ENCODE results near the gene PLEKHA5. TPM values are rescaled to one million over a fixed set of nuclear protein-coding genes. Genes with fewer than 3 reads are reported as not detected.
"Not testable (repeated sequence)": the region's sequence is repeated elsewhere in the genome, so short reads cannot be mapped to it uniquely, and the experiment has no call there.

PLEKHA5 gene
- total RNA-seq, 2 donors from 2014 or later = 31.0 to 32.7 TPM

DNA sequence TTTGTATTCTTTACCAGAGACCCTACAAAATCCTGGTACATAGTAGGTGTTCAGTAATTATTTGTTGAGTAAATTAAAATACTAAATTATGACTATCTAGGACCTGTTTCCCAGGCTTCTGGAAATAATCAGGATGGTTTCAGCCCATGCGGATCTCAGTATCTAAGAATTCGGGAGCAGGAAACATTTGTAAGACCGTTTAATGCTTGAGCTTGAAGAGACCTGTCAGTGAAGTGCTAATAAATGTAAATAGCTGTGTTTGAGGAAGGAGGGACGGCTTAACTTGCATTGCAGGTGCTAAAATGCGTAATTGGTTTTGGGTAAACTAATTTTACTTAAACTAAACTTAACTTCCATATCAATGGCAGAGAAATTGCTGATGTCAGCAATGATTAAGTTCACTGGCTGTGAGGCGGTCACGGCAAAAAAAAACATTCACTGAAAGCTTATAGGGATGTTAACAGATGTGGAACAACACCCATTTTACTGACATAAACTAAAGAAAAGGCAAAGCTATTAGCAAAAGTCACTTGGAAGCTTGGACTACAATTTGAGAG lies 281.2 kb downstream of the PLEKHA5 start:
- H3K9ac ChIP-seq (ENCODE audit: low read depth in 2 of 2, low read length in 2 of 2) = no peak overlapping the region
- intact Hi-C loops (cut with DNase I) = no loop called here
- DNase-seq = no peak
- no peaks in the 10 kb centered on the region for H3K9me3 ChIP-seq
- no peaks in the 10 kb centered on the region for H3K36me3 ChIP-seq
- H3K27ac ChIP-seq = no peak overlapping the region
- TF ChIP-seq, protein P1, sequence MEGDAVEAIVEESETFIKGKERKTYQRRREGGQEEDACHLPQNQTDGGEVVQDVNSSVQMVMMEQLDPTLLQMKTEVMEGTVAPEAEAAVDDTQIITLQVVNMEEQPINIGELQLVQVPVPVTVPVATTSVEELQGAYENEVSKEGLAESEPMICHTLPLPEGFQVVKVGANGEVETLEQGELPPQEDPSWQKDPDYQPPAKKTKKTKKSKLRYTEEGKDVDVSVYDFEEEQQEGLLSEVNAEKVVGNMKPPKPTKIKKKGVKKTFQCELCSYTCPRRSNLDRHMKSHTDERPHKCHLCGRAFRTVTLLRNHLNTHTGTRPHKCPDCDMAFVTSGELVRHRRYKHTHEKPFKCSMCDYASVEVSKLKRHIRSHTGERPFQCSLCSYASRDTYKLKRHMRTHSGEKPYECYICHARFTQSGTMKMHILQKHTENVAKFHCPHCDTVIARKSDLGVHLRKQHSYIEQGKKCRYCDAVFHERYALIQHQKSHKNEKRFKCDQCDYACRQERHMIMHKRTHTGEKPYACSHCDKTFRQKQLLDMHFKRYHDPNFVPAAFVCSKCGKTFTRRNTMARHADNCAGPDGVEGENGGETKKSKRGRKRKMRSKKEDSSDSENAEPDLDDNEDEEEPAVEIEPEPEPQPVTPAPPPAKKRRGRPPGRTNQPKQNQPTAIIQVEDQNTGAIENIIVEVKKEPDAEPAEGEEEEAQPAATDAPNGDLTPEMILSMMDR (IDR thresholded peaks at IDR 0.05) = no peak
- no peak overlapping the region for H3K4me3 ChIP-seq
- H3K4me1 ChIP-seq = no peaks in the 10 kb centered on the region
- no peaks in the 10 kb centered on the region for H3K27me3 ChIP-seq

- no peak for DNase-seq
- H3K27me3 ChIP-seq = no peaks in the 10 kb centered on the region
- H3K36me3 ChIP-seq = no peaks in the 10 kb centered on the region
- TF ChIP-seq, protein P1 (IDR thresholded peaks at IDR 0.05) = no peak
- H3K9ac ChIP-seq (ENCODE audit: low read depth in 2 of 2, low read length in 2 of 2) = no peak overlapping the region
- H3K9me3 ChIP-seq = no peaks in the 10 kb centered on the region
- H3K4me3 ChIP-seq = no peak overlapping the region
- H3K27ac ChIP-seq = no peak overlapping the region
- H3K4me1 ChIP-seq = no peaks in the 10 kb centered on the region
- intact Hi-C loops (cut with DNase I) = no loop called here
These were observed 282.0 kb downstream of the PLEKHA5 start for GRCh38 chr12:19411234-19412204.

- Histone ChIP-seq H3K9ac (ENCODE audit: low read depth in 2 of 2, low read length in 2 of 2) (no peak overlapping the region), H3K9me3 (no peaks in the 10 kb centered on the region), H3K27ac (no peak overlapping the region), H3K36me3 (no peaks in the 10 kb centered on the region), H3K4me3 (no peak overlapping the region), H3K4me1 (no peaks in the 10 kb centered on the region), H3K27me3 (no peaks in the 10 kb centered on the region)
- TF ChIP-seq, protein P1 (IDR thresholded peaks at IDR 0.05) = no peak
- intact Hi-C loops (cut with DNase I) = no loop called here
- no peak for DNase-seq
These were observed 283.3 kb downstream of the PLEKHA5 start for GRCh38 chr12:19412844-19413243.

DNA sequence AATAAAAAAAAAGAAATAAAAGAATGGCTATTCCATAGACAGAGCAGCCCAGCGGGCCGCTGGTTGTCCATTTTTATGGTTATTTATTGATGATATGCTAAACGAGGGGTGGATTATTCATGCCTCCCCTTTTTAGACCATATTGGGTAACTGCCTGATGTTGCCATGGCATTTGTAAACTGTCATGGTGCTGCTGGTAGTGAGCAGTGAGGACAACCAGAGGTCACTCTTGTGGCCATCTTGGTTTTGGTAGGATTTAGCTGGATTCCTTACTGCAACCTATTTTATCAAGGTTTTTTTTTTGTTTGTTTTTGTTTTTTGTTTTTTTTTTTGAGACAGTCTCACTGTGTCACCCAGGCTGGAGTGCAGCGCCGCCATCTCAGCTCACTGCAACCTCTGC lies 284.0 kb downstream of the PLEKHA5 start:
- intact Hi-C loops (cut with DNase I); H3K27me3 ChIP-seq; H3K27ac ChIP-seq; DNase-seq; H3K4me1 ChIP-seq; H3K36me3 ChIP-seq; H3K9me3 ChIP-seq; H3K4me3 ChIP-seq; H3K9ac ChIP-seq (ENCODE audit: low read depth in 2 of 2, low read length in 2 of 2): not testable (repeated sequence)

DNA sequence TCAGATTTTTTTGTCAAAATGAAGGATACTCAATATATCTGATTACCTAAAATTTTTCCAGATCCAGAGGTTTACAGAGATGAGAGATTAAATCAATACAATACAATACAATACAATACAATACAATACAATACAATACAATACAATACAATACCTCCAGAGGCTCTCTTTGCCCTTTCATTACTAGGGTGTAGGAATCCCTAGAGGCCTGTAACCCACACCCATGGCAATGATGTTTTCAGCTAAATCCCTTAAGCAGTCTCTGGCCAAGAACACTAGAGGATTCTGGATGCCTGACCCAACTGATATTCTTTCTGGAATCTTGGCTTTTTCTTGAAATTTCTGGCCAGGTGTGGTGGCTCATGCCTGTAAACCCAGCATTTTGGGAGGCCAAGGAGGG lies 286.0 kb downstream of the PLEKHA5 start:
- no peaks in the 10 kb centered on the region for H3K4me1 ChIP-seq
- H3K9ac ChIP-seq (ENCODE audit: low read depth in 2 of 2, low read length in 2 of 2) = no peak overlapping the region
- H3K36me3 ChIP-seq = no peaks in the 10 kb centered on the region
- no peak overlapping the region for H3K4me3 ChIP-seq
- TF ChIP-seq, protein P1 (IDR thresholded peaks at IDR 0.05) = no peak
- H3K27me3 ChIP-seq = no peaks in the 10 kb centered on the region
- H3K9me3 ChIP-seq = no peaks in the 10 kb centered on the region
- H3K27ac ChIP-seq = no peak overlapping the region
- intact Hi-C loops (cut with DNase I) = no loop called here
- DNase-seq = no peak

GRCh38 chr12:19419086-19419485 lies 289.6 kb downstream of the PLEKHA5 start:
- TF ChIP-seq, protein P1 (IDR thresholded peaks at IDR 0.05) = no peak
- intact Hi-C loops (cut with DNase I) = no loop called here
- no peaks in the 10 kb centered on the region for H3K36me3 ChIP-seq
- no peak overlapping the region for H3K4me3 ChIP-seq
- H3K9me3 ChIP-seq = no peaks in the 10 kb centered on the region
- no peak for DNase-seq
- H3K27me3 ChIP-seq = no peaks in the 10 kb centered on the region
- H3K4me1 ChIP-seq = no peaks in the 10 kb centered on the region
- H3K27ac ChIP-seq = no peak overlapping the region
- no peak overlapping the region for H3K9ac ChIP-seq (ENCODE audit: low read depth in 2 of 2, low read length in 2 of 2)

Measured in colonic mucosa (tissue), 4 donors.